Glomerular visceral epithelial cell (primary cell): ENCODE data around the gene UBE2O.
A peak's percentile ranks its signal among the peaks of the same experiment; 100 is the strongest.

Source experiments
- DNase-seq: peaks from one replicate; pipeline ENCODE4 v3.0.0-alpha.2; 2016; ENCODE audit errors: extremely low spot score

The UBE2O gene

GRCh38 chr17:76439314-76439928 lies 13.5 kb downstream of the UBE2O start:
- no peak for DNase-seq

GRCh38 chr17:76438906-76439305 lies 14.0 kb downstream of the UBE2O start:
- DNase-seq = no peak

- DNase-seq = no peak
Measured at GRCh38 chr17:76437467-76438402, 15.2 kb downstream of the UBE2O start.

- no peak for DNase-seq
Measured at GRCh38 chr17:76435751-76436150, 17.2 kb downstream of the UBE2O start.

GRCh38 chr17:76434870-76435269 lies 18.1 kb downstream of the UBE2O start:
- no peak for DNase-seq

- no peak for DNase-seq
Measured at GRCh38 chr17:76433693-76434092, 19.3 kb downstream of the UBE2O start.

- no peak for DNase-seq
Measured at GRCh38 chr17:76432712-76433336, 20.1 kb downstream of the UBE2O start.

- DNase-seq = no peak
Measured at GRCh38 chr17:76432004-76432403, 20.9 kb downstream of the UBE2O start.

- no peak for DNase-seq
Measured at GRCh38 chr17:76431509-76431908, 21.4 kb downstream of the UBE2O start.

GRCh38 chr17:76428511-76428910 lies 24.4 kb downstream of the UBE2O start:
- no peak for DNase-seq

- no peak for DNase-seq
Measured at GRCh38 chr17:76427501-76428231, 25.3 kb downstream of the UBE2O start.

GRCh38 chr17:76426853-76427252 lies 26.1 kb downstream of the UBE2O start:
- no peak for DNase-seq

- no peak for DNase-seq
Measured at GRCh38 chr17:76422860-76423259, 30.1 kb downstream of the UBE2O start.

GRCh38 chr17:76422406-76422805 lies 30.5 kb downstream of the UBE2O start:
- no peak for DNase-seq

GRCh38 chr17:76421044-76421407 lies 31.9 kb downstream of the UBE2O start:
- DNase-seq = no peak

- no peak for DNase-seq
Measured at GRCh38 chr17:76420356-76421043, 32.5 kb downstream of the UBE2O start.

GRCh38 chr17:76419576-76420260 lies 33.2 kb downstream of the UBE2O start:
- no peak for DNase-seq

GRCh38 chr17:76417499-76418143 lies 35.3 kb downstream of the UBE2O start:
- DNase-seq = peak; percentile 46

GRCh38 chr17:76416899-76417298 lies 36.1 kb downstream of the UBE2O start:
- no peak for DNase-seq

- no peak for DNase-seq
Measured at GRCh38 chr17:76416457-76416856, 36.5 kb downstream of the UBE2O start.
